ENCODE results near the gene COQ10A.

GRCh38 chr12:56231184-56231582 lies 35.6 kb upstream of the COQ10A start:
- TF ChIP-seq REST (IDR thresholded peaks at IDR 0.05; ENCODE audit: insufficient read depth in 1 of 2, low read depth in 2 of 2, low read length in 2 of 2), result no peak
- no peak for TF ChIP-seq POLR2AphosphoS5 (IDR thresholded peaks at IDR 0.05; ENCODE audit: low read depth, low read length)
- no peak for TF ChIP-seq SIN3A (IDR thresholded peaks at IDR 0.05; ENCODE audit: borderline replicate concordance, insufficient read depth, low read length)
- no peak for TF ChIP-seq TAF1 (IDR thresholded peaks at IDR 0.05; ENCODE audit: borderline replicate concordance, insufficient read depth, low read length)

All from PFSK-1 (cell line).